DMS53 treated with DMSO at 0.1 percent for 48 hours (cell line): ENCODE results near the gene PLPP2.
"Not testable (repeated sequence)": the region's sequence is repeated elsewhere in the genome, so short reads cannot be mapped to it uniquely, and the experiment has no call there.

ENCODE experiments used
- DNase-seq: peaks from one replicate; lab custom pipeline; 2025; ENCODE audit not compliant: unreplicated experiment; lab: John Stamatoyannopoulos, UW

PLPP2 gene

GRCh38 chr19:273393-273792, 17.8 kb downstream of the PLPP2 start:
- no peak for DNase-seq

GRCh38 chr19:271856-272255, 19.3 kb downstream of the PLPP2 start:
- DNase-seq: no peak

- not testable (repeated sequence) for DNase-seq
These were observed 20.4 kb downstream of the PLPP2 start for GRCh38 chr19:270766-271318.

GRCh38 chr19:269241-269640, 22.0 kb downstream of the PLPP2 start:
- no peak for DNase-seq

- no peak for DNase-seq
These were observed 29.1 kb downstream of the PLPP2 start for GRCh38 chr19:262125-262524.

GRCh38 chr19:256804-257203, 34.4 kb downstream of the PLPP2 start:
- DNase-seq: not testable (repeated sequence)

- DNase-seq: not testable (repeated sequence)
These were observed 38.6 kb downstream of the PLPP2 start for GRCh38 chr19:252421-253186.

- no peak for DNase-seq
These were observed 44.7 kb downstream of the PLPP2 start for GRCh38 chr19:246551-246950.

GRCh38 chr19:245900-246299, 45.3 kb downstream of the PLPP2 start:
- DNase-seq: not testable (repeated sequence)

GRCh38 chr19:245457-245856, 45.7 kb downstream of the PLPP2 start:
- DNase-seq: no peak
